Measurements from ENCODE around the gene GRAMD1B.
A peak's percentile ranks its signal among the peaks of the same experiment; 100 is the strongest.

The GRAMD1B gene
- 2.1 to 16.3 (median 6.4) reads per million in 17 experiments for total RNA-seq

DNA sequence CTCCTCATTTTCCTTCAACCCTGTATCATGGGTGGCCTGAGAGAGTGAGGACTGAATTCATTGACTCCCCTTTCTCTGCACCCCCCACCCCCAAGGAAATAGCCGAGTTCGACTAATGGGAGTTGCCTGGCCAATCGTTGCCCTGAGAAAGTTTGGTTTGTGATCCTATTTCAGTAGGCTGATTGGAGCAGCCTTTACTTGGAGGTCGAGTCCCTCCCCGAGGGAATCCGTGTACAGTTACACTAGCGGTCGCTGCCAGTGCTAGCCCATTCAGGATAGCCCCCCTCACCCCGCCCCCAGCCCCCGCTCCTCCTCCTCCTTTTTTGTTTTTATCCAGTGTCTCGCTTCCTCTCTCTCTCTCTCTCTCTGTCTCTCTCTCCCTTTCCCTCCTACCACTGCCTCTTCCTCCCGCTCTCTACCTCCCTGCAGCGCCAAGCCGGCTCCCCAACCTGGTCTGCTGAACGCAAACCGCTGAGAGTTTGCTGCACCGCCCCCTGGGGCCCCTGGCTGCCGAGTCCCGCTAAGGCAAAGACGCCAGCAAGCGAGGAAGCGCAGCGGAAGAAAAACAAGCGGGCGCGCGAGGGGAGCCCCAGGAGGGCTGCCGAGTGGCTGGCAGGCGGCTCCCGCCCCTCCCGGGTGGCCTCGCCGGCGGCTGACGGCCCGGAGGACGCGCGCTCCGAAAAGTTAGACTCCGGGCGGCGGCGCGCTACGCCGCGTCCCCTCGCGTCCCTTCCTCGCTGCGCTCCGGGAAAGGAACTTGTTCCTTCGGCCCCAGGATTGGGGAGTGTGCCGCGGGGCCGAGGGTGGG is at the start of gene GRAMD1B:
Gene GRAMD1B (plus strand): TSS at position 357 of the 808 bp plus-strand sequence. CDS start 524 bp downstream, outside the sequence.
- peak; percentile 59 to 80 (median 68) for DNase-seq

DNA sequence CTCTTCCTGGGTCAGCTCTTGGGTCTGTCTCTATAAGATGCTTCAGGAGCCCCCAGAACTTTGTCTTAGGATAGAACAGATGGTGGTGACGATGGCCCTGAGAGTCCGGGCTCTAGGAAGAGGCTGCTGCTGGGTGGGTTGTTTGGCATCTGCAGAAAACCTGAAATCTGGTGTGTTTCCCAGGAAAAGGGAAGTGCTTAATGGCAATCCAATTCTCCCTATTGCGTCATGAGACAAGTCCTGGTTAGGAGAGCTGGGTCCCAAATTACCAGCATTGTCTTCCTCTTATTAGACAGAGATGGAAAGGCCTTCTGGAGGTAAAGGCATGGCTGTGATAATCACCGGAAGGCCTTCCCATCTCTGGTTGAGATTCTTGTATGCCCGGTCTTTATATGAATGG is 48.9 kb upstream of the GRAMD1B start:
- peak in 2 of 4 experiments; percentile 16 to 26 for DNase-seq

DNA sequence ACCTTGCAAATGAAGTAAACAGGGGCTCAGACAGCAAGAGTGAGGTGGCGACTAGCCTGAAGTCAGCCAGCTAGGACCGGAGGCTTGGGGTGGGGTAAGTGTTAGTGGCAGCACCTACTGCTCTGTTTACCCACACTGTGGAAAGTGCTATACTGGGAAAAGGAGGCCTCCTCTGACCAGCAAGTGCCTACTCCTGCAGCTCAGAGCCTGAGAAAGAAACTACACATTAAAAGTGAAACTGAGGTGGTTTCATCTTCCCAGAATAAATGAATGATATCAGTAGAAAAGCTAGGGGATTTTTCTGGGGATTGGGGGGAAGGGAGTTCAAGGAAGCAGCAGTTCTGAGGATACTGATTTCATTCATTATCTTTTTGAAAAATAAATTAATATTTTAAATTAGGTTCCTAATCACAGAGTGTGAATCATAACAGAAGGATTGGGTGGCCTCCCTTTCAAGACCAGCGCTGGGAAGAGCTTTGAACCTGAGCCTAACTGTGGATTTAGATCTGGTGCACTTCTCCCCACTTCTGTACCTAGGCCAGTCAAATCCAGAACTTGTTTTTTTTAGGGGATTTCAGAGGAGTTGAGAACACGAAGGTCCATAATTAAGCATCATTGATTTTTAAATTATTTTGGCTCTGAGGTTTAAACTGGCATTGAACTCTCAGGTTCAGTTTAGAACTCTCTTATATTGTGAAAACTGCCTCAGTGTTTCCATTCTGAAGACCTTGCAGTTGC is 48.1 kb upstream of the GRAMD1B start:
- DNase-seq: no peak

DNA sequence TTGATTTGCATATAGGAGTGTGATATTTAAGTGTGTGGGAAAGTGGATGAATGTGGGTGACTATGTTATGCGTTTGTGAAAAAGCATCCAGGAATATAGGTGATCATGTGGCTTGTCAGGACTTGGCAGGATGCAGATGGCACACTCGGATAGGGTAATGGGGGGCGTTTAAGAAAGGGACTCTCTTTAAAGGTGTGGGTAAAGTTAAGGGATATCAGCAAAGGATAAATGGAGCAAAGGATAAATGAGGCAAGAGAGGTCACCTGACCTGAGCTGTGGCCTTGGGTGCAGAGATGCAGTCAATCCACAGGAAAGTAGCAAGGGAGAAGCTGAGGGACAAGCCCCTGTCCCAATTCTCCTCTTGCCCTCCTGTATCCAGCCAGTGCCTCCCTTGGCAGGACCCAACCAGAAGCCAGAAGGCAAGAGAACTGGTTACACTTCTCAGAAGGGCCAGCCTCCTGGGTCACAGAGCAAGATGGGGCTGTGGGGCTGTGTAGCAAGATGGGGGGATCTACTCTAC is 47.5 kb upstream of the GRAMD1B start:
- no peak for DNase-seq

DNA sequence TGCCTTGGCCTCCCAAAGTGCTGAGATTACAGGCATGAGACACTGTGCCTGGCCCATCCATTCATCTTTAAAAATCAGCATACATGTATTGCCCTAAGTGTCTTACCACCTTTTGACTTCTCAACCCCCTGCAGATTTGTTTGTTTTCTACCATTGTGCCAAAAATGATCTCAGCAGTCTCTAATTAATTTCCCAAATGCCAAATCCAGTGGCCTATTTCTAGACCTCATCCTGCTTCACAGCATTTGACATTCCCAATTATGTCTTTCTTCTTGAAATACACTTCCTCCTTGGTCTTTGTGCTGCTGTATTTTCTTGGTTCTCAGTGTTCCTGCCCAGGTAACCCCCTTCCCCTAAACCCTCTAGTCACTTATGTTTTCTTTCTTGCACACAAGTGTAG is 46.0 kb upstream of the GRAMD1B start:
- no peak for DNase-seq

DNA sequence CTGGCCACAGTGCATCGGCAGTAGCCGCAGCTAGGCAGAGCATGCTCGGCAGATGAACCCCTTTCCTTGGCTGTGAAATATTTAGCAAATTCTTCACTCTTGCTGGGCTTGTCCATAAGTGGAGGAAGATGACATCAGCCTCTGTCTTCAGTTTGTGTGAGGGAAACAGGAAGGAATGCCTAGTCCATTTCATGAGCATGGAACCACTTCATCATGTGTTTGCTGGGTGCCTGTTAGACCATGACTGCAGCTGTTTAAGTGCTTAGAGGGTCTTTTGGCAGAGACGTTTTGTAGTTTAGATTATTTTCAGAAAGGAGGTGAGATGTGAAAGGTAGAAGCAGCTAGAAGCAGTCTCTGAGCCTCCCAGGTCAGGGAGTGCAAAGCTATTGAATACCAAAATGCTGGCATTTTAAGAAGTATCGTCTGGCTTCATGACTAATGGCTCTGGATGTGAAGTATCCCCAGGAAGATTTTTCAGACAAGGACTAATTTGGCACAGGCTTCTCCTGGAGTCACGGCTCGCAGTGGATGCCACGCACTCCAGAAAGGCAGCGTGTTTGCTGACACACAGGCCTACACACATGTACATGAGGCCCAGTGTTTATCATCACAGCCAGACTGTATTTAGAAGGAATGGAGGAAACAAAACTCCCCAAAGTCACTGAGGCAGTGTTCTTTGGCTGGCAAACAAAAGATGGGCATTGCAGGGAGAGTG is 43.1 kb upstream of the GRAMD1B start:
- peak in 3 of 4 experiments; percentile 16 to 36 (median 27) for DNase-seq

DNA sequence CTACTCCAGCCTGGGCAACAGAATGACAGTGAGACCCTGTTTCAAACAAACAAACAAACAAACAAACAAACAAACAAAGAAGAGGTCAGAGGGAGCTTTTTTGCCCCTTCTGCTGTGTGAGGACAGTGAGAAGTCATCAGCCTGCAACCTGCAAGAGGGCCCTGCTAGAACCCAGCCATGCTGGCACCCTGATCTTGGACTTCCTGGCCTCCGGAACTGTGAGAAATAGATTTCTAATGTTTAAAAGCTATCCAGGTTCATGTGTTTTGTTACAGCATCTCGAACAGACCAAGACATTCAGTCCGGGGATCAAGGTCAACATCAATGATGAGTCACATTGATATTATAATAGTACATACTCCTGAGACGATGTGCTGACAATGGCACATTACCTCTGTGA is 41.4 kb upstream of the GRAMD1B start:
- no peak for DNase-seq

DNA sequence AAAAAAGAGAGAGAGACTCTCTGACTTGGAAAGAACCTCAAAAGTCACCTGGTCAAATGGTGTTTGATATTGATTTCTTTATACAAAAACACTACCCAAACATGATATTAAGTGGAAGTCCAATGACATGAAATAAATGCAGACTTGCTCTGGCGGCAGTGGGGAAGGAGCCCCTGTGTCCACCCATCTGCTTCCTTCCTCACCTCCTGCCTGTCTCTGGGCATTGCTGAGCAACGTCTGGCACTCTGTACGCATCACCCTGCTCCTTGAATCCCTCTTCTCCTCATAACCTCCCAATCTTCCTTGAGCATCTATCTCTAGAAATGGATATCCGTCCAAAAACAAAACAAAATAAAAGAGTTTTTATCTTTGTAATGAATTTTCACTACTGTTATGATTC is 39.9 kb upstream of the GRAMD1B start:
- no peak for DNase-seq

DNA sequence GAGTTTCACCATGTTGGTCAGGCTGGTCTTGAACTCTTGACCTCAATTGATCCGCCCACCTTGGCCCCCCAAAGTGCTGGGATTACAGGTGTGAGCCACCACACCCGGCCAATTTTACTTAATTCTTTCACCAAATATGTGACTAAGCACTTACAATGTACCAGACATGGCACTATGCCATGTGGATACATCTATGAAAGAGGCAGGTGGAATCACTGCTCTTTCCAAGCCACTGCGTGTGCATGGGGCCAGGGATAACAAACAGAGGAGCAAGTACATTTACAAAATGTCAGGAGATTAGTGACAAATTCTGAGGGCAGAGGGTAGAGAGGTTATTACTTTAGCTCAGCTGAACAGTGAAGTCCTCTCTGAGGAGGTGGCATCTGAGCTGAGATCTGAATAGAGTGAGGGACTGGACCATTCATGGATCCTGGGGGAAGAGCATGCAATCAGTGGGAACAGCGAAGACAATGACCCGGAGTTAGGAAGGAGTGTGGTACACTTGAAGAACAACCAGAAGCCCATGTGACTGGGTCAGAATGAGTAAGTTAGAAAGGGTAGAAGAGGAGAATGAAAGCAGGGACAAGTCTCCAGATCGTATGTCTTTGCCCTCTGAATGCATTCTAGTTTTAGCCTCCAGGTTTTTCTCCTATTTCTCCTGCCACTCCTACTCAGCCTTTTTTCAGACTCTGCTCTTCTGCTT is 38.3 kb upstream of the GRAMD1B start:
- no peak for DNase-seq

DNA sequence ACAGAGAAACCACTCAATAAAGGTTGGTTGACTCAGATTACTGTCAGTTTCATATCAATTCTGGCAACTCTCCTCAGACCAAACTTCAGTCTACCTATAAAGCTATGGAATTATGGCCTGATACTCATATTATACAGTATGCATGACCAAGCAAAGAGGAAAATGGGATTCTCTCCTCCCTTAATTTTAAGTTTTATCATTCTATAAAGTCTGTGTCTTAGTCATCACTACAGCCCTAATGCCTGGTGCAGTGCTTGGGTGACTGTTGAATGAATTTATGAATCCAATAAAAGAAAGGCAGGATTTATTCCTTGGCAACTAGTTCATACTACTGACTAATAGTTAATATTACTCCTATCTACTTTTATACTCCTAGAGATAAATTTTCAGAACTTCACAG is 37.6 kb upstream of the GRAMD1B start:
- DNase-seq: no peak

DNA sequence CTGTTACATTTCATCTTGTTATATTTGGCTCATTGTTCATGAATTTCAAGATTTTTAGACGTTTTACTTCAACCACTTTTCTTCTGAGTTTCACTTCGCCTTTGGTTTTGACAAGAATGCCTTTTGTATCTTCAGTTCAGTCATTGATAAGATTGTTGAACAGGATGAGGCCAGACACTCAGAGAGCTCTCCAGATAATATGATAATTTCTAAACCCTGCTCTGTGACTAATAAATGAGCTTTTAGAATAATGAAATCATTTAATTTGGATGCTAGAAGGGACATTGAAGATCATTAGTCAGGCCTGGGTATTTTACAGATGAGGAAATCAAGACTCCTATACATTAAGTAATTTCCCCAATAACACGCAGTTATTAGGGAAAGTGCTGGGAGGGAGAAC is 37.2 kb upstream of the GRAMD1B start:
- no peak for DNase-seq

DNA sequence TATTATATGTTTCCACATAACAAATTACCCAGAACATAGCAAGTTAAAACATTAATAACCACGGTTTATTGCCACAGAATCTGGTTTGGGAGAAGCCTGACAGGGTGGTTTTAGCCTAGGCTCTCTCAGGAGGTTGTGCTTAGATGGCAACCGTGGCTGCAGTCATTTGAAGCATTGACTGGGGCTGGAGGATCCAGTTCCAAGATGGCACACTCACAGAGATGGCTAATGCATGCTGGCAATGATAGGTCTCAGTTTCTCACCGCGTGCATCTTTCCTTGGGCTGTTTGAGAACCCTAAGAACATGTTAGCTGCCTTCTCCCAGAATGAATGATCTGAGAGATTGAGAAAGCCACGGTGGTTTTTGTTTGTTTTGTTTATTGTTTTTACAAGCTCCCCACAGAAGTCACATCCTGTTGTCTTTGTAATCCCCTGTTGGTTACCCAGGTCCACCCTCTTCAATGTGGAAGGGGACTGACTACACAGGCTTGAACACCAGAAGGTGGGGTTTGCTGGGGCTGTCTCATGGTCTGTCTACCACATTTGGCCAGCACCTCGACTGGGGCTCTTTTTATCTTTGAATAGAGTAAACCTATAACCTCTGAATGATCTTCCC is 36.6 kb upstream of the GRAMD1B start:
- no peak for DNase-seq

DNA sequence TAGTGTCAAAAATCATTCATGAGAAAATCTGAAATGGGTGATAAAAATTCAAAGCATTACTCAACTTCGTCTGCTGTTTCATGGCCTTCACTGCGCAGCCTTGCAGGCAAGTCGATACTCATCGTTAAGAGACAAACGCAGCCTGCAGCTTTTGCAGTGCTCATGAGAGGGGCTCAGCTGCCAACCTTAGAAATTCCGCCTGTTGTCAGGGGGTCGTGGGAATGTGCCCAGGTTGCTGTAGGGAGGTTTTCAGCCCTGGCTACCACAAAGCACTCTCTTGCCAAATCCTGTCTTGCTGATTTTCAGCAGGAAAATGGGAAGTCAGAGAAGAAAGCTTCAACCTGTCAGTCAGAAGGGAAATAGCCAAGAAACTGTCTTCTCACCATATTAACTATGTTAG is 25.4 kb upstream of the GRAMD1B start:
- peak in 1 of 4 experiments; percentile 27 for DNase-seq

DNA sequence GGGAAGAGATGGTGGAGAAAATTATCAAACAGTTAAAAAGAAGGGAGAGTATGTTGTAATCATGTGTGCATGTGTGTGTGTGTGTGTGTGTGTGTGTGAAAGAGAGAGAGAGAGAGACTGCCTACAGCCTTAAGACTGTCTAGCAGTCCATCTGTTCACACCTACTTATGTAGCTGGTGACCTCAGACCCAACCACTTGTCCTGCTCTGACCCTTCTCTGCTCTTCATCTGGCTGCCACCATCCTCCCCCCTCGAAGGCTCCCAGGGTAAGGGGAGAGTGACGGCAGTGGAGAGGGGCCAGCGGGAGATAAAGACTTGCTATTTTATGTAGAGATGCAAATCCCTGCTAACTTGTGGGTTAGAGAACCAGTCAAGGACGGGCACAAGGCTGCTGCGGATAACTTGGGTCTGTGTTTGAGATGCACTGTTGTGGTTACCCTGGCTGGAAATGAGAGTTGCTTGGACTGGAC is 24.9 kb upstream of the GRAMD1B start:
- no peak for DNase-seq

DNA sequence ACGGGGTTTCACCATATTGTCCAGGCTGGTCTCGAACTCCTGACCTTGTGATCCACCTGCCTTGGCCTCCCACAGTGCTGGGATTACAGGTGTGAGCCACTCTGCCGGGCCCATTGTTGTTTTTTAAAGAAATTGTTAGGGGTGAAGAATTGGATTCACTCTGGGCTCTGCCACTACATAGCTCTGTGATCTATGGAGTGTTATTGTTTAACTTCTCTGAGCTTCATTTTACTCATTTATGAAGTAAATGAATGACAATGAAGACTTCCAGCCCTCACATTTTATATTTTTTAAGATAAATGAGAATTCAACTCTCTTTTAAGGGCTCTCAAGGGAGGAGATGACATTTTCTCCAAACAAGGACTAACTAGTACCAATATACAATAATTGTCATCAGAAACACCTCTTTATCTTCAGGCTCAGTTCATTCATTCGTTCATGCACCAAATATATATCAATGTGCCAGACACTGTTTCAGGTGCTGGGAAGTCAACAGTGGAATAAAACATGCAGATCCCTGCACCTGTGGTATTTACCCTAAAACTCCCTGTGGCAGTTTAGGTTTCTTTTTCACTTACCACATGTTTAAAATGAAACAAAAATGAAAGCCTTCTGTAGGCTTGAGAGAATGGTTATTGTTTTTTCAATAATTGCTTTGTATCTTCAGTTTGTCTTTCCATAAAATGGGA is 23.5 kb upstream of the GRAMD1B start:
- no peak for DNase-seq

DNA sequence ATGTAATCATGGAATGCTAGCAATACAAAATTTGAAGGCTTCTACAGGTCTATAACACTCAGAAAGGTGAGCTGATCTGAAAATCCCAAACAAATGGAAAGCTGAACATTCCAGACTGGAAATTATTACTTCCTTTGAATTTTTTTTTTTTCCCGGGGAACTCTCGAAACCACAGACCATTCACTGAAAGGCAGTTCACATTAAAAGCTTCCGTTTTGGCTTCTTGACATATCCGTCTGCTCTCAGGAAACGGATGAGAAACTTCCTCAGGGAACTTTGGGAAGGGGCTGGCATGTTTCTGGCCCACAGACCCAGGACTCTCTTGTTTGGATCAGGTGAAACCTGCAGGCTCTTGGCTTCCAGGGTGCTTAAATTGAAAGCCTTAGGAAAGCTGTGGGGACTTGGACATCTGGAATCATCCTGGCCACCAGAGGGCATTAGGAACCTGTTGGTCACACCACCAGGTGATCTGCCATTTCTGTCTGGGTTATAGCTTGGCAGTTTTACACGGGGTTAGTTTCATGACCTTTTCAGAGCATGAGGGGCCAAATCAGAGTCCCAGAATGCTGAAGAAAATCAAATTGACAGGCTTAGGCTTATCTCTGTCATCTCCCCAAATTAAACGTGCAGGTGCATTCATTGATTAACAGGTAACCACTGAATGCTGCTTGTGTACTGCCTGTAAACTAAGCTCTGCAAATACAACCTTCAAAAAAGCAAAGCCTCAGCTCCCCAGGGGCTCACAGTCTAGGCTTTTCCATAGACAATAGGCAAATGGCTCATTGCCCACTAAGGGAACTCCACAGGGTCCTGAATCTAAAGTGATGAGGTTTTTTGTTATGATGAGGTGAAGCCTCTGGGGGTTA is 22.7 kb upstream of the GRAMD1B start:
- peak; percentile 71 to 85 (median 80) for DNase-seq

DNA sequence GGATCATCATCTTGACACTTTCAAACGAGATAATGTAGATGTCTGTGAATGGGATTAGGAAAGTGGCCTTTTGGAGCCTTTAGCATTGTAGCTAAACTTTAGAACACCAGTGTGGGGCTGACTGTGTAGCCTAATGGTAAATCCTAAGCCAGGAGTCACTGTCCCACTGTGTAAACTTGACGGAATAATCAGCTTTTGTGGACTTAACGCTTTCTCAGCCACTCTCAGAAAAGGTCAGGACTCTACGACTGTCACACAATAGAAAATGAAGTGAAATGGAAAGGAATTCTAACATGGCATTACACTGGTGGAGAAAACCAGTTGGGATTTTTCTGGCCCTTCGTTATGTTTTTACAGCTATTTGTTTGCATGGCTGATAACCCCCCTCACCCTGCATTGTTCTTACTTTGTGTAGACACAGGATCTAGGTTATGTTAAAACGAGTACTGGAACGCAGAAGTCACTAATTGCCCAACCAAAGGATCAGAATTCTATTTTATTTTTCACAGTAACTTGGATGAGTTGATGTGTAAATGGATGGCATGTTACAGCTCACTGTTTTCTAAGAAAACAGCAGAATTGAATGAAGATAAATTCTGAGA is 22.0 kb upstream of the GRAMD1B start:
- DNase-seq: no peak

DNA sequence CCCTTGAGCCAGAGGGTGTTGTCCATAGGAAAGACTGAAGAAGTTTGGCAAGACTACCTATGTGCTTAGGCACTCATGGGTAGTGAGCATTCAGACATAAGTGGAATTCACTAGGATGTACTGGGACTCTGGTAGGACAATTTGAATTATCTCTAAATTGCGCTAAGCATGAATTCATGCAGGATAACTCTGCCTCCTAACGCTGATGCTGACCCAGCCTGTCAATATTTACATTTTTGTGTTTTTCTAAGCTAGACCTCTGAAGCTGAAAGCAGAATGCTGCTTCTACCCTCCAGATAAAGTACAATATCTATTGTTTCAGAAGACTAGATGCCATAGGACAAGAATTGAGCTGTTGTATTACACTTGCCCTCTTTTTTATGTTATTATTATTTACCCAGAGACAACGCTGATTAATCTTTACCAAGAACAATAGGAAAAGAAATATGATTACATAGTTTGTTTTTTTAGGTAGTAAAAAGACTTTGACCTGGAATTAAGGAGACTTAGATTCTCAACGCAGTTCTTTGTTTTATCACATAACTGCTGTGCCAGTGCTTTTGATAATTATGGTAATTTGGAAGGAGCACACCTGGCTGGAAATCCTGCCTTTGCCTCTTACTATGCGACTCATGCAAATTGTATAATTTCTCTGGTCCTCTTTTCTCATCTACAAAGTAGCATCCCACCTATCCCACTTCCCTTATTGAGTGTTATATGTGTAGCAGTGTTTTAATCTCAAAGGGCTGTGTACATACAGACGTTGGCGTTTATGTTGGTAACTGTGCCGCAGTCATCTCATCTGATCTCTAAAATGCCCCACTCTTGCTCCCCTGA is 21.2 kb upstream of the GRAMD1B start:
- DNase-seq: no peak
